T-helper 17 cell (primary cell): Measurements from ENCODE around the gene FMO2. TPM values are rescaled to one million over a fixed set of nuclear protein-coding genes. Genes with fewer than 3 reads are reported as not detected.
"Not testable (repeated sequence)": the region's sequence is repeated elsewhere in the genome, so short reads cannot be mapped to it uniquely, and the experiment has no call there.

Experiments
- ATAC-seq: fragments of 150-1000 bp; cut with Tn5 transposase; 2 replicates; pipeline ENCODE4 v1.10.0; 2021; ENCODE audit warnings: mild to moderate bottlenecking, moderate library complexity
- DNase-seq, 3 donors: peaks; one replicate each; pipeline versions ENCODE4 v3.0.0 to v3.0.0-alpha.2; 2020 to 2021
- H3K9me3 ChIP-seq: one replicate; pipeline ENCODE4 v1.7.0; 2013; ENCODE audit warnings: low read length, mild to moderate bottlenecking; ENCODE audit not compliant: control insufficient read depth, poor library complexity, severe bottlenecking
- H3K27ac Mint-ChIP-seq: one replicate; pipeline ENCODE4 v1.8.0; 2022; ENCODE audit warnings: mild to moderate bottlenecking, moderate library complexity, mixed read lengths
- H3K27me3 Mint-ChIP-seq: one replicate; pipeline ENCODE4 v1.8.0; 2022; ENCODE audit warnings: mixed read lengths
- H3K36me3 Mint-ChIP-seq: one replicate; pipeline ENCODE4 v1.8.0; 2022; ENCODE audit warnings: low read depth, mixed read lengths
- H3K4me1 Mint-ChIP-seq: one replicate; pipeline ENCODE4 v1.8.0; 2022; ENCODE audit warnings: mild to moderate bottlenecking, mixed read lengths
- H3K4me3 Mint-ChIP-seq: one replicate; pipeline ENCODE4 v1.8.0; 2022; ENCODE audit warnings: mild to moderate bottlenecking, moderate library complexity, mixed read lengths
- total RNA-seq, 4 donors: library from RNA in 2 of 4; stranded (reverse) in 2 of 4; gene quantifications; one replicate each; pipeline ENCODE4 v1.2.3 and lab custom pipeline; 2022 to 2026

Gene FMO2
- total RNA-seq, 2 donors from 2014 or later = not detected

GRCh38 chr1:171217658-171218443 is 32.8 kb downstream of the FMO2 start:
- ATAC-seq = no peak
- peaks cover 3% of the 10 kb centered on the region for H3K9me3 ChIP-seq
- H3K27me3 Mint-ChIP-seq = peaks cover 21% of the 10 kb centered on the region

DNA sequence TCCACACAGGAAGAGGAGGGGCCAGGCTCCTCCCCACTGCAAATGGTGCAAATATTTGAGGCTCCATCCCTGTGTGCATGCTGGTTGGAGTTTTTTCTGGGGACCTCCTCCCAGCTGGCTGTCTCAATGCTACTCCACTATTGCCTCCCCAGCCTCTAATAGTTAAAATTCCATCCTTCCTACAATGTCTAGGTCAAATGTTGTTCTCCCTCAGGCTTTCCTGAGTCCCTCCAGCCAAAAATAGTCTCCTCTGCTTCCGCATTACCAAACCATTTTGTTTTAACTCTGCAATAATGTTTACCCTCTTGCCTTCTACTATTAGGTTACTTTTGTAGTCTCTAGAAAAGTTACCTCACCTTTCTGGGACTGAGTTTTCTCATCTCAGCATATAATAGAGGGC is 33.6 kb downstream of the FMO2 start:
- ATAC-seq = no peak
- Mint-ChIP-seq H3K4me3 (no peak overlapping the region), H3K27me3 (peaks cover 21% of the 10 kb centered on the region), H3K36me3 (no peaks in the 10 kb centered on the region), H3K27ac (no peak overlapping the region), H3K4me1 (peaks cover 10% of the 10 kb centered on the region)
- peaks cover 3% of the 10 kb centered on the region for H3K9me3 ChIP-seq
- DNase-seq = no peak

More at GRCh38 chr1:171217658-171218443, 32.8 kb downstream of the FMO2 start:
- Mint-ChIP-seq H3K4me3 (no peak overlapping the region), H3K4me1 (peaks cover 10% of the 10 kb centered on the region), H3K27ac (no peak overlapping the region), H3K36me3 (no peaks in the 10 kb centered on the region)
- DNase-seq = no peak

GRCh38 chr1:171219346-171220080 is 34.4 kb downstream of the FMO2 start:
- no peak overlapping the region for H3K27ac Mint-ChIP-seq
- peaks cover 3% of the 10 kb centered on the region for H3K9me3 ChIP-seq
- ATAC-seq (no peak), DNase-seq (no peak)
- peaks cover 21% of the 10 kb centered on the region for H3K27me3 Mint-ChIP-seq
- peaks cover 10% of the 10 kb centered on the region for H3K4me1 Mint-ChIP-seq
- no peak overlapping the region for H3K4me3 Mint-ChIP-seq
- no peaks in the 10 kb centered on the region for H3K36me3 Mint-ChIP-seq

- Mint-ChIP-seq H3K36me3 (no peaks in the 10 kb centered on the region), H3K4me3 (no peak overlapping the region), H3K4me1 (peaks cover 10% of the 10 kb centered on the region), H3K27me3 (peaks cover 21% of the 10 kb centered on the region), H3K27ac (no peak overlapping the region)
- H3K9me3 ChIP-seq = peaks cover 3% of the 10 kb centered on the region
- ATAC-seq (no peak), DNase-seq (no peak)
Measured at GRCh38 chr1:171220081-171220420, 35.0 kb downstream of the FMO2 start.

GRCh38 chr1:171220581-171221054 is 35.5 kb downstream of the FMO2 start:
- peaks cover 3% of the 10 kb centered on the region for H3K9me3 ChIP-seq
- H3K36me3 Mint-ChIP-seq = no peaks in the 10 kb centered on the region
- no peak for DNase-seq
- ATAC-seq = no peak
- H3K4me3 Mint-ChIP-seq = no peak overlapping the region
- peaks cover 10% of the 10 kb centered on the region for H3K4me1 Mint-ChIP-seq
- peaks cover 21% of the 10 kb centered on the region for H3K27me3 Mint-ChIP-seq
- H3K27ac Mint-ChIP-seq = no peak overlapping the region

DNA sequence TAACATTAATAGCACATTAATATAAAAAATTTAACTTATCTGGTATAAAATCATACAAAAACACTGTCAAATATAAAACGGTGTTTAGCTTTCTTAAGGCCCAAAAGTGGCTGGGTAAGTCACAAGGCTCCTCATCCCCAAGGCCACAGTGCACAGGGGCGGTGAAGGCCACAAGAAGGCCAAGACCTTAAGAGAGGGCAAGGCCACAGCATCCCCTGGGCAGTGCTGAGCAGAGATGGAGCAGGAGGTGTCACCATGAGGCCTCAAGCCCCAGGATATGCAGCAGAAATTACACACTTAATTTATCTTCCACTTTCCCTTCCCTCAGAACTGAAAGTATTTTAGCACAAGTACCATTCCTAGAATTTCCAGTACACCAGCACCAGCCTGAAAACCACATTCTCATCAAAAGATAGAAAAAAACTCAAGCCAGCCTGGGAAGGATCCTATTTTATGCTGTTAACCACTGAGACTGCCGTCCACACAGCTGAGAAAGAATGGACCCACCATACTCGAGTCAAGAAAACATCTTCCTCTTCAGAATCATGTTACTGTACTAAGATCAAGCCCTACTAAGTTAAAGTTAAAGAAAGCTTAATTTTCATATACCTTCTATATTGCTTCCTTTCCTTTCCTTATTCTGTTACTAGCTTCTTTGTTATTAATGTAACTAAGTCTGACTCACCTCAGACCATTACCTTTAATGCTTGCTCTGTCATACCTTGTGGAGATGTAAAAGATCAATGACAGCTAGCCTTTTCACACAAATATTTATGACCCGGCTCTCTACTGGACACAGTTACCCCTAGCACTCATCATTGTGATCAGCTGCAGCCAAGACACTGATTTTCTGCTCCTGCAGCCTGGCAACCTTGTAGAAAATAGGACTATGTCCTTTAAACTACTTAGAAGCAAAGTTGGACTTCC is 36.8 kb downstream of the FMO2 start:
- H3K27ac Mint-ChIP-seq = no peak overlapping the region
- ATAC-seq (no peak), DNase-seq (no peak)
- H3K4me1 Mint-ChIP-seq = peaks cover 10% of the 10 kb centered on the region
- H3K27me3 Mint-ChIP-seq = peaks cover 21% of the 10 kb centered on the region
- no peaks in the 10 kb centered on the region for H3K36me3 Mint-ChIP-seq
- no peak overlapping the region for H3K4me3 Mint-ChIP-seq
- H3K9me3 ChIP-seq = peaks cover 3% of the 10 kb centered on the region

- no peak for ATAC-seq
- peaks cover 24% of the 10 kb centered on the region for H3K27me3 Mint-ChIP-seq
- no peak overlapping the region for H3K27ac Mint-ChIP-seq
- H3K4me1 Mint-ChIP-seq = peaks cover 10% of the 10 kb centered on the region
- no peak overlapping the region for H3K4me3 Mint-ChIP-seq
- H3K9me3 ChIP-seq = no peaks in the 10 kb centered on the region
- DNase-seq = no peak
- H3K36me3 Mint-ChIP-seq = no peaks in the 10 kb centered on the region
Measured at GRCh38 chr1:171222936-171223335, 37.8 kb downstream of the FMO2 start.

GRCh38 chr1:171224257-171224656 is 39.2 kb downstream of the FMO2 start:
- not testable (repeated sequence) for DNase-seq, H3K4me3 Mint-ChIP-seq, H3K9me3 ChIP-seq, H3K36me3 Mint-ChIP-seq, ATAC-seq, H3K27ac Mint-ChIP-seq
- peaks cover 18% of the 10 kb centered on the region for H3K27me3 Mint-ChIP-seq
- peaks cover 10% of the 10 kb centered on the region for H3K4me1 Mint-ChIP-seq

- no peak overlapping the region for H3K27ac Mint-ChIP-seq
- no peak overlapping the region for H3K4me3 Mint-ChIP-seq
- DNase-seq (no peak), ATAC-seq (peak; percentile 50)
- no peaks in the 10 kb centered on the region for H3K9me3 ChIP-seq
- H3K36me3 Mint-ChIP-seq = peaks cover 2% of the 10 kb centered on the region
- H3K27me3 Mint-ChIP-seq = peaks cover 23% of the 10 kb centered on the region
- peaks cover 4% of the 10 kb centered on the region for H3K4me1 Mint-ChIP-seq
Measured at GRCh38 chr1:171226747-171227370, 41.8 kb downstream of the FMO2 start.

- H3K36me3 Mint-ChIP-seq = peaks cover 2% of the 10 kb centered on the region
- no peak for DNase-seq
- H3K4me1 Mint-ChIP-seq = no peaks in the 10 kb centered on the region
- no peaks in the 10 kb centered on the region for H3K9me3 ChIP-seq
- peaks cover 34% of the 10 kb centered on the region for H3K27me3 Mint-ChIP-seq
- H3K27ac Mint-ChIP-seq = no peak overlapping the region
- ATAC-seq = no peak
- H3K4me3 Mint-ChIP-seq = no peak overlapping the region
Measured at GRCh38 chr1:171231326-171231725, 46.2 kb downstream of the FMO2 start.

GRCh38 chr1:171233183-171233582 is 48.1 kb downstream of the FMO2 start:
- H3K4me3 Mint-ChIP-seq = no peak overlapping the region
- no peak overlapping the region for H3K27ac Mint-ChIP-seq
- peaks cover 2% of the 10 kb centered on the region for H3K36me3 Mint-ChIP-seq
- peaks cover 33% of the 10 kb centered on the region for H3K27me3 Mint-ChIP-seq
- no peaks in the 10 kb centered on the region for H3K4me1 Mint-ChIP-seq
- H3K9me3 ChIP-seq = no peaks in the 10 kb centered on the region
- ATAC-seq (no peak), DNase-seq (no peak)

- H3K4me3 Mint-ChIP-seq, H3K4me1 Mint-ChIP-seq, ATAC-seq, H3K36me3 Mint-ChIP-seq, H3K9me3 ChIP-seq, DNase-seq, H3K27ac Mint-ChIP-seq: not testable (repeated sequence)
- H3K27me3 Mint-ChIP-seq = peaks cover 27% of the 10 kb centered on the region
Measured at GRCh38 chr1:171236231-171236630, 51.1 kb downstream of the FMO2 start.
